ENCODE data around the gene SEMA6D.

DNA sequence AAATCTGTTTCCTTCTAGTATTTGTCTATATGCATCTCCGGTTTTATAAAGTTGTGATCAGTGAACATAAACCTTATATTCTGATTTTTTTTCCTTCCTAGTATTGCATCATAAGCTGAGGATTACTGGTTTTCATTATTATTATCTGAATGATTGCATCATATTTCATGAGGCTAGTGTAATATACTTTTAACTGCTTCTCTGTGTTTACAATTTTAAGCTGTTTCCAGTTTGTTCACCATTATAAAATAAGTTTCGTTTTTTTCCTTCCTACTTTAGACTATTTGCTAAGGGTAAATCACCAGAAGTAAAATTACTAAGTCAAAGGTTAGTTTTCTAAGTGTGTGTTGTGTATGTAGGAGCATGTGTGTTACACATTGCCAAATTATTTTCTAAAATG lies 20.2 kb downstream of the SEMA6D start:
- TF ChIP-seq, protein P1, sequence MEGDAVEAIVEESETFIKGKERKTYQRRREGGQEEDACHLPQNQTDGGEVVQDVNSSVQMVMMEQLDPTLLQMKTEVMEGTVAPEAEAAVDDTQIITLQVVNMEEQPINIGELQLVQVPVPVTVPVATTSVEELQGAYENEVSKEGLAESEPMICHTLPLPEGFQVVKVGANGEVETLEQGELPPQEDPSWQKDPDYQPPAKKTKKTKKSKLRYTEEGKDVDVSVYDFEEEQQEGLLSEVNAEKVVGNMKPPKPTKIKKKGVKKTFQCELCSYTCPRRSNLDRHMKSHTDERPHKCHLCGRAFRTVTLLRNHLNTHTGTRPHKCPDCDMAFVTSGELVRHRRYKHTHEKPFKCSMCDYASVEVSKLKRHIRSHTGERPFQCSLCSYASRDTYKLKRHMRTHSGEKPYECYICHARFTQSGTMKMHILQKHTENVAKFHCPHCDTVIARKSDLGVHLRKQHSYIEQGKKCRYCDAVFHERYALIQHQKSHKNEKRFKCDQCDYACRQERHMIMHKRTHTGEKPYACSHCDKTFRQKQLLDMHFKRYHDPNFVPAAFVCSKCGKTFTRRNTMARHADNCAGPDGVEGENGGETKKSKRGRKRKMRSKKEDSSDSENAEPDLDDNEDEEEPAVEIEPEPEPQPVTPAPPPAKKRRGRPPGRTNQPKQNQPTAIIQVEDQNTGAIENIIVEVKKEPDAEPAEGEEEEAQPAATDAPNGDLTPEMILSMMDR (IDR thresholded peaks at IDR 0.05; ENCODE audit: low read length): no peak
- TF ChIP-seq EZH2 (optimal IDR thresholded peaks at IDR 0.05; ENCODE audit: low read depth, low read length) (no peak), EZH2phosphoT487 (IDR thresholded peaks at IDR 0.05; ENCODE audit: low read length) (no peak)

Measured in MM.1S (cell line).